SK-N-SH treated with all-trans-retinoic acid at 6 μM for 48 hours (cell line): ENCODE data around the gene SLC50A1.

Experiments used
- SNAI2 ChIP-seq: fragments of 250-450 bp; sonication (Bioruptor Pico); IDR thresholded peaks from 2 replicates; pipeline ENCODE4 v1.5.0; 2020; ENCODE audit warnings: mild to moderate bottlenecking, moderate library complexity
- ZC3H10 ChIP-seq: fragments of 250-450 bp; sonication (Bioruptor Pico); IDR thresholded peaks from 2 replicates; pipeline ENCODE4 v1.5.1; 2021; ENCODE audit warnings: mild to moderate bottlenecking, moderate library complexity

DNA sequence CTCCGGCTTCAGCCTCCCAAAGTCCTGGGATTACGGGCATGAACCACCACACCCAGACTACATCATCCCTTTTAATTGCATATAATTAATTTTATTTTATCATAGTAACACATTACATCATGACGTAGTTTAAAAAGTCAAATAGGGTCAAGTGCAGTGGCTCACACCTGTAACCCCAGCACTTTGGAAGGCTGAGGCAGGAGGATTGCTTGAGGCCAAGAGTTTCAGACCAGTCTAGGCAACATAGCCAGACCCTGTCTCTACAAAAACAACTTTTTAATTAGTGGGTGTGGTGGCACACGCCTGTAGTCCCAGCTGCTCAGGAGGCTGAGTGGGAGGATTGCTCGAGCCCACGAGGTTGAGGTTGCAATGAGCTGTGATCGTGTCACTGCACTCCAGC, 36.3 kb upstream of the SLC50A1 start:
- TF ChIP-seq ZC3H10 (CRISPR knock-in tag) (no peak), SNAI2 (no peak)
